Measurements from ENCODE around the gene ABCA9. TPM values are rescaled to one million over a fixed set of nuclear protein-coding genes. Genes with fewer than 3 reads are reported as not detected.

The ABCA9 gene
- total and polyA plus RNA-seq, 3 donors from 2014 or later, result 5.0 to 13.8 (median 12.7) TPM

DNA sequence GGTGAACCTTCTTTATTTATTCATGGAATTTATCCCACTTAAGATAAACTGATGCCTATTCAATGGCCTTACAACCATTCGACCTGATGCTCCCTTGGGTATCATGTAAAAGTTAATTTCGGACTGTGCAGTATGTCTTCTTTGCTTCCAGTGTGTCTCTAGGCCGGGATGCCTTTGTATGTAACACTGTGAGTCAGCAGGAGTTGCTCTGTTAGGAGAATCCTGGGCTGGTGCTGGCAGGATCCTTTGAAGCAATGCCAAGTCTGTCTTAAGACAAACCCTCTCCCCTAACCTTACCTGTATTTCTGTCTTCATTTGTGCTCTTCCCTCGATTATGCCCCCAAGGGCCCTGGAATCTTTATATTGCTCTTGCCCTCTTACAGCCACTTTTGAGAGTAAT, 67.6 kb downstream of the ABCA9 start:
- Histone ChIP-seq H3K9me3 (no peaks in the 10 kb centered on the region), H3K36me3 (ENCODE audit: low read depth, missing control alignments) (no peaks in the 10 kb centered on the region), H3K27me3 (no peaks in the 10 kb centered on the region), H3K27ac (no peak overlapping the region), H3K4me3 (no peak overlapping the region), H3K4me1 (no peaks in the 10 kb centered on the region)
- 67 to 72% methylated on average over 4 of the region's 4 CpGs for WGBS, 2 donors
- DNase-seq, result no peak
- intact Hi-C loops (cut with DNase I; ENCODE audit: low total_unique reads), result no loop called here
- TF ChIP-seq CTCF (IDR thresholded peaks at IDR 0.05), result no peak
- TF ChIP-seq POLR2A (IDR thresholded peaks at IDR 0.05), result no peak

DNA sequence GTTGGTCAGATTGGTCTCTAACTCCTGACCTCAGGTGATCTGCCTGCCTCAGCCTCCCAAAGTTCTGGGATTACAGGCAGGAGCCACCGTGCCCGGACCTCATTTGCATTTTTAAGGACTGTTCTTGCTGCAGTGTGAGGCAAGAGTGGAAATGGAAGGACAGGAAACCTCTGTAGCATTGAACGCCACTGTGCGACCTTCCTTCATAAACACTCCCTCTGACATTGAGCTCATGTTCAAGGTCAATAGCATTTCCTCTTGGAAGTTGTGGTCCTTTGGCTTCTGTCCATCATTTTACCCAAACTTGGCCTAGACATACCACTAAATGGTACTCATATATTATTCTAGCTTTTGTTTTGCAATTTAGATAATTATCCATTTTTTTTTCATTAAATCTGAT, 72.8 kb downstream of the ABCA9 start:
- Histone ChIP-seq H3K27me3 (no peaks in the 10 kb centered on the region), H3K9me3 (no peaks in the 10 kb centered on the region), H3K4me1 (no peaks in the 10 kb centered on the region), H3K36me3 (ENCODE audit: low read depth, missing control alignments) (no peaks in the 10 kb centered on the region), H3K27ac (no peak overlapping the region), H3K4me3 (no peak overlapping the region)
- no peak for DNase-seq
- TF ChIP-seq POLR2A (IDR thresholded peaks at IDR 0.05) (no peak), CTCF (IDR thresholded peaks at IDR 0.05) (no peak)
- intact Hi-C loops (cut with DNase I; ENCODE audit: low total_unique reads), result no loop called here
- WGBS, 2 donors, result 67 to 78% methylated on average over 4 of the region's 4 CpGs

DNA sequence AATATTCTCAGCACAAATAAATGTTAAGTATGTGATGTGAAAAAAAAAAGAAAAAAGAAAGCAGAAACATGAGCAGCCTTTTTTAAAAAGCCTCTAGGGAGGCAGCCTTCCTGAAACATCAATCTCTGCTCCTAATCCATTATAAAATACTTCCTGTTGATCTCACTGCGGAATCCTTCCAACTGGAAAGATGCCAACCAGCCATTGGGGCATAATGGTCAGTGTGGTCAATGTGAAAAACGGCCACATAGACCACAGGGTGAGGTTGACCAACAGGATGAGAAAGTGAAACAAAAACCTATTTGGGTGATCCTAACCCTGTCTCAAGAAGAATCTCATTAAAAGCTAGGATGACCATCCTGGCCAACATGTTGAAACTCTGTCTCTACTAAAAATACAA, 79.4 kb downstream of the ABCA9 start:
- Histone ChIP-seq H3K4me1 (no peaks in the 10 kb centered on the region), H3K4me3 (no peak overlapping the region)

DNA sequence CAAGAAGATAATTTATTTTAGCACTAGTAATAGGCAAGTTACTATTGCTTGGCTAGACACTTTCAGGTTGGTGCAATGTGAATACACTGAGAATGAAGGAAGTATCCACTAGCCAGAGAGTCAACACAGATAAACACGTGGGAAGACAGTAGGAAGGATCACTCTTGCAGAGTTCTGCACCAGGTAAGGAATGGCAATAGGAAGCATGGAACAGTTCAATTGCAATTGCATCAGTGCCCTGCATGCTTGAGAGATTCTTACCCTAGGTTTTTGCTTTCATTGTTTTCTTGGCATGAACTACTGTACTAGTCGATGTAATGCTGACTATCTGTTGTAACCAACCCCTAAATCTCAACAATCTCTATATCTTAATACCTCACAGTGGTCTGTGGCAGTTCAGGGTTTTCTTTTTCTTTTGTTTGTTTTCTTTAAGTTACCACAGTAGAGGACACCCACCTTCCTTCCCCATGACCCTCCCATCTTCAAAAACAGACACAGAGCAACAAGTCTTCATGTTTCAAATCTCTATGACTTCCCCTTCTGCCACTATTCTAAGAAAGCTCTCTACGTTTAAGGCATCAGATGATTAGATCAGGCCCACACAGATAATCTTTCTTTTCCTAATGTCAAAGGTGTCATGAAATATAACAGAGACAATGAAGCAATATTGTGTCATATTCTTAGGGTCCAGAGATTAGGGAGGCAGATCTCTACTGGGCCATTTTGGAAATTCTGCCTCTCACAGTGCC, 87.5 kb downstream of the ABCA9 start:
- 49 to 70% methylated on average over 3 of the region's 3 CpGs for WGBS, 2 donors
- intact Hi-C loops (cut with DNase I; ENCODE audit: low total_unique reads), result loop anchor here (10.0 kb wide), 1 partner anchor 198 kb away; no protein-coding TSS in a partner anchor

More for the DNA sequence above, 79.4 kb downstream of the ABCA9 start:
- TF ChIP-seq CTCF (IDR thresholded peaks at IDR 0.05) (no peak), POLR2A (IDR thresholded peaks at IDR 0.05) (no peak)
- intact Hi-C loops (cut with DNase I; ENCODE audit: low total_unique reads), result no loop called here
- no peak overlapping the region for H3K27ac ChIP-seq
- no peaks in the 10 kb centered on the region for H3K9me3 ChIP-seq
- 60 to 70% methylated on average over 2 of the region's 2 CpGs for WGBS, 2 donors
- no peaks in the 10 kb centered on the region for H3K36me3 ChIP-seq (ENCODE audit: low read depth, missing control alignments)
- no peak for DNase-seq
- H3K27me3 ChIP-seq, result no peaks in the 10 kb centered on the region

More for the DNA sequence above, 87.5 kb downstream of the ABCA9 start:
- Histone ChIP-seq H3K36me3 (ENCODE audit: low read depth, missing control alignments) (no peaks in the 10 kb centered on the region), H3K4me3 (no peak overlapping the region), H3K4me1 (no peaks in the 10 kb centered on the region), H3K27ac (no peak overlapping the region), H3K27me3 (no peaks in the 10 kb centered on the region), H3K9me3 (no peaks in the 10 kb centered on the region)
- no peak for DNase-seq
- TF ChIP-seq CTCF (IDR thresholded peaks at IDR 0.05) (no peak), POLR2A (IDR thresholded peaks at IDR 0.05) (no peak)
